Body of pancreas (tissue), 4 donors: ENCODE data around the gene PPIE.

Experiments used
- POLR2A ChIP-seq, 3 donors: fragments of 450-650 bp; IDR thresholded peaks; one replicate each; pipeline ENCODE4 v1.6.1; 2016; ENCODE audit warnings: antibody characterized with exemption in 3 of 3, mild to moderate bottlenecking in 2 of 3
- TF ChIP-seq, protein P1 (sequence below), 7 experiments: fragments of 450-650 bp in 4 of 7; fragments of 200-600 bp in 3 of 7; sonication (generic) in 3 of 7; IDR thresholded peaks; one replicate each; pipeline ENCODE4 v1.5.1; 2016 to 2019; ENCODE audit warnings: antibody characterized with exemption in 7 of 7

DNA sequence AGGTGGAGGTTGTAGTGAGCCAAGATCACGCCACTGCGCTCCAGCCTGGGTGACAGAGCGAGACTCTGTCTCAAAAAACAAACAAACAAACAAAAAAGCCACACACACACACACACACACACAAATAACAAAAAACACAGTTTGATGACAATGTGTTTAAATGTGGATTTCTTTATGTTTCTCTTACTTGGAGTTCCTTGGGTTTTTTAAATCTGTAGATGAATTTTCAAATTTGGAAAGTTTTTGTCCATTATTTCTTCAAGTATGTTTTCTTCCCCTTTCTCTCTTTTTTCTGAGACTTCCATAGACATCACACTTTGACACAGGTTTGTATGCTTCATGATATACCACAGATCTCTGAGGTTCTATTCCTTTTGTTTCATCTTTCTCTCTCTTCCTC is 12.1 kb upstream of the PPIE start:
- TF ChIP-seq, protein P1, sequence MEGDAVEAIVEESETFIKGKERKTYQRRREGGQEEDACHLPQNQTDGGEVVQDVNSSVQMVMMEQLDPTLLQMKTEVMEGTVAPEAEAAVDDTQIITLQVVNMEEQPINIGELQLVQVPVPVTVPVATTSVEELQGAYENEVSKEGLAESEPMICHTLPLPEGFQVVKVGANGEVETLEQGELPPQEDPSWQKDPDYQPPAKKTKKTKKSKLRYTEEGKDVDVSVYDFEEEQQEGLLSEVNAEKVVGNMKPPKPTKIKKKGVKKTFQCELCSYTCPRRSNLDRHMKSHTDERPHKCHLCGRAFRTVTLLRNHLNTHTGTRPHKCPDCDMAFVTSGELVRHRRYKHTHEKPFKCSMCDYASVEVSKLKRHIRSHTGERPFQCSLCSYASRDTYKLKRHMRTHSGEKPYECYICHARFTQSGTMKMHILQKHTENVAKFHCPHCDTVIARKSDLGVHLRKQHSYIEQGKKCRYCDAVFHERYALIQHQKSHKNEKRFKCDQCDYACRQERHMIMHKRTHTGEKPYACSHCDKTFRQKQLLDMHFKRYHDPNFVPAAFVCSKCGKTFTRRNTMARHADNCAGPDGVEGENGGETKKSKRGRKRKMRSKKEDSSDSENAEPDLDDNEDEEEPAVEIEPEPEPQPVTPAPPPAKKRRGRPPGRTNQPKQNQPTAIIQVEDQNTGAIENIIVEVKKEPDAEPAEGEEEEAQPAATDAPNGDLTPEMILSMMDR (IDR thresholded peaks at IDR 0.05): no peak
- no peak for TF ChIP-seq POLR2A (IDR thresholded peaks at IDR 0.05)
